Measurements from ENCODE around the gene VWA5B1. TPM values are rescaled to one million over a fixed set of nuclear protein-coding genes. Genes with fewer than 3 reads are reported as not detected.
"Not testable (repeated sequence)": the region's sequence is repeated elsewhere in the genome, so short reads cannot be mapped to it uniquely, and the experiment has no call there.

Gene VWA5B1
- not detected for polyA plus RNA-seq (2013, experiment 1 of 2; ENCODE audit: insufficient read length)
- polyA plus RNA-seq (2013, experiment 2 of 2; ENCODE audit: insufficient read length), result 0.04 TPM

- no peak for DNase-seq
Measured at GRCh38 chr1:20290624-20291597, at the start of gene VWA5B1. Gene VWA5B1, plus strand, starts transcription at chr1:20290875. Its CDS starts 19,727 bp downstream, at chr1:20310602.

GRCh38 chr1:20242890-20243479 lies 47.7 kb upstream of the VWA5B1 start:
- no peak for DNase-seq

GRCh38 chr1:20248971-20249612 lies 41.6 kb upstream of the VWA5B1 start:
- no peak for DNase-seq

GRCh38 chr1:20250340-20250989 lies 40.2 kb upstream of the VWA5B1 start:
- peak; percentile 23 for DNase-seq

GRCh38 chr1:20252587-20252986 lies 38.1 kb upstream of the VWA5B1 start:
- no peak for DNase-seq

- peak; percentile 54 for DNase-seq
Measured at GRCh38 chr1:20255666-20256065, 35.0 kb upstream of the VWA5B1 start.

GRCh38 chr1:20259646-20260045 lies 31.0 kb upstream of the VWA5B1 start:
- no peak for DNase-seq

- no peak for DNase-seq
Measured at GRCh38 chr1:20261095-20261494, 29.6 kb upstream of the VWA5B1 start.

GRCh38 chr1:20262810-20263534 lies 27.7 kb upstream of the VWA5B1 start:
- no peak for DNase-seq

GRCh38 chr1:20265250-20265649 lies 25.4 kb upstream of the VWA5B1 start:
- DNase-seq, result peak; percentile 2

GRCh38 chr1:20266141-20266540 lies 24.5 kb upstream of the VWA5B1 start:
- DNase-seq, result no peak

- DNase-seq, result no peak
Measured at GRCh38 chr1:20266642-20267041, 24.0 kb upstream of the VWA5B1 start.

- no peak for DNase-seq
Measured at GRCh38 chr1:20271498-20272400, 18.9 kb upstream of the VWA5B1 start.

- not testable (repeated sequence) for DNase-seq
Measured at GRCh38 chr1:20273716-20274115, 17.0 kb upstream of the VWA5B1 start.

GRCh38 chr1:20275319-20275925 lies 15.3 kb upstream of the VWA5B1 start:
- DNase-seq, result no peak

GRCh38 chr1:20276485-20277159 lies 14.1 kb upstream of the VWA5B1 start:
- no peak for DNase-seq

GRCh38 chr1:20278692-20279130 lies 12.0 kb upstream of the VWA5B1 start:
- DNase-seq, result peak; percentile 10

- peak; percentile 78 for DNase-seq
Measured at GRCh38 chr1:20279509-20279908, 11.2 kb upstream of the VWA5B1 start.

- DNase-seq, result peak; percentile 10
Measured at GRCh38 chr1:20280341-20280740, 10.3 kb upstream of the VWA5B1 start.

- no peak for DNase-seq
Measured at GRCh38 chr1:20280906-20281305, 9.8 kb upstream of the VWA5B1 start.

Measured in fibroblast of skin of scalp (primary cell).